Lower leg skin (tissue), 4 donors: ENCODE results near the gene SPPL2A. TPM values are rescaled to one million over a fixed set of nuclear protein-coding genes. Genes with fewer than 3 reads are reported as not detected.
"Not testable (repeated sequence)": the region's sequence is repeated elsewhere in the genome, so short reads cannot be mapped to it uniquely, and the experiment has no call there.

Source experiments
- DNase-seq, 2 donors: peaks; one replicate each; pipeline ENCODE4 v3.0.0-alpha.2; 2019; ENCODE audit warnings: low spot score in 2 of 2
- H3K4me3 ChIP-seq: fragments of 200-600 bp; sonication (generic); 2 replicates; pipeline ENCODE4 v1.5.1; 2017; ENCODE audit warnings: mild to moderate bottlenecking, low read depth; ENCODE audit not compliant: poor library complexity, severe bottlenecking
- POLR2A ChIP-seq, 2 donors: fragments of 450-650 bp; IDR thresholded peaks; one replicate each; pipeline ENCODE4 v1.6.1; 2016 to 2017; ENCODE audit warnings: antibody characterized with exemption in 2 of 2, mild to moderate bottlenecking in 1 of 2, moderate library complexity in 1 of 2
- WGBS, 2 donors: methylation state at CpG; one replicate each; pipeline ENCODE4 v1.1.5; 2018; 5-methylcytosine and 5-hydroxymethylcytosine counted together
- intact Hi-C: fragments of 100-400 bp; cut with DNase I; formaldehyde crosslinking; loops from one replicate; pipeline ENCODE4 v1.15.0; 2023; ENCODE audit warnings: low total_unique reads
- total RNA-seq, 4 donors: library from RNA; depleted of rRNA; stranded (reverse); fragments of >200 nt; gene quantifications; one replicate each; pipeline ENCODE4 v1.1.0, GENCODE V29; 2016
- TF ChIP-seq, protein P1 (sequence below), 3 donors: fragments of 450-650 bp; IDR thresholded peaks; one replicate each; pipeline ENCODE4 v1.5.1; 2016; ENCODE audit warnings: antibody characterized with exemption in 3 of 3, mild to moderate bottlenecking in 3 of 3, moderate library complexity in 2 of 3

The SPPL2A gene
- total RNA-seq, 4 donors from 2014 or later: 116 to 404 (median 151) TPM

DNA sequence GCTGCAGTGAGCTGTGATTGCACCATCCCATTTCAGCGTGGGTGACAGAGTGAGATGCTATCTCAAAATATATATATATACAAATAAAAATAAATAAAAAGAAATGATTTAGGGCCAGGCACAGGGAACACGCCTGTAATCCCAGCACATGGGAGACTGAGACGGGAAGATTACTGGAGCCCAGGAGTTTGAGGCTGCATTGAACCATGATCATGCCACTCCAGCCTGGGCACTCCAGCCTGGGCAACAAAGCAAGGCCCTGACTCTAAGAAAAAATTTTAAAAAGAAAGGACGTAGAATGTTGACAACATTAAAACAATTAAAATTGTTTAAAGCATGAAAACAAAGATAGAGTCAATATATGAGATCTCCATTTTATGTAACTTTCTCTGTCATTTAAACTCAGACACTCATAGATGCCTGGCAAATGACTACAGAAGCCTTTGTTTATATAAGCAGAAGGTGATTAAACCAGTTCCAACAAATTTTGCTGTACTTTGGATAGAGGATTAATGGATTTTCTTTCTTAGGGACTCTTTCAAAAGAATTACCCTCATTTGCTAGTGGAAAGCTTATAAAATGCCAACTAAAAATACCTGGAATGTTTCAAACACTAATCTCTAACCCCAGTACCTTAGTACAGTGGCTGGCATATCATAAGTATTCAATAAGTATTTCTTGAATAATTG lies 68.3 kb downstream of the SPPL2A start:
- no peak for TF ChIP-seq POLR2A (IDR thresholded peaks at IDR 0.05)
- TF ChIP-seq, protein P1, sequence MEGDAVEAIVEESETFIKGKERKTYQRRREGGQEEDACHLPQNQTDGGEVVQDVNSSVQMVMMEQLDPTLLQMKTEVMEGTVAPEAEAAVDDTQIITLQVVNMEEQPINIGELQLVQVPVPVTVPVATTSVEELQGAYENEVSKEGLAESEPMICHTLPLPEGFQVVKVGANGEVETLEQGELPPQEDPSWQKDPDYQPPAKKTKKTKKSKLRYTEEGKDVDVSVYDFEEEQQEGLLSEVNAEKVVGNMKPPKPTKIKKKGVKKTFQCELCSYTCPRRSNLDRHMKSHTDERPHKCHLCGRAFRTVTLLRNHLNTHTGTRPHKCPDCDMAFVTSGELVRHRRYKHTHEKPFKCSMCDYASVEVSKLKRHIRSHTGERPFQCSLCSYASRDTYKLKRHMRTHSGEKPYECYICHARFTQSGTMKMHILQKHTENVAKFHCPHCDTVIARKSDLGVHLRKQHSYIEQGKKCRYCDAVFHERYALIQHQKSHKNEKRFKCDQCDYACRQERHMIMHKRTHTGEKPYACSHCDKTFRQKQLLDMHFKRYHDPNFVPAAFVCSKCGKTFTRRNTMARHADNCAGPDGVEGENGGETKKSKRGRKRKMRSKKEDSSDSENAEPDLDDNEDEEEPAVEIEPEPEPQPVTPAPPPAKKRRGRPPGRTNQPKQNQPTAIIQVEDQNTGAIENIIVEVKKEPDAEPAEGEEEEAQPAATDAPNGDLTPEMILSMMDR (IDR thresholded peaks at IDR 0.05): no peak
- H3K4me3 ChIP-seq: no peak overlapping the region
- intact Hi-C loops: no loop called here
- WGBS, 2 donors: 84 to 85% methylated on average over 4 of the region's 4 CpGs
- no peak for DNase-seq

DNA sequence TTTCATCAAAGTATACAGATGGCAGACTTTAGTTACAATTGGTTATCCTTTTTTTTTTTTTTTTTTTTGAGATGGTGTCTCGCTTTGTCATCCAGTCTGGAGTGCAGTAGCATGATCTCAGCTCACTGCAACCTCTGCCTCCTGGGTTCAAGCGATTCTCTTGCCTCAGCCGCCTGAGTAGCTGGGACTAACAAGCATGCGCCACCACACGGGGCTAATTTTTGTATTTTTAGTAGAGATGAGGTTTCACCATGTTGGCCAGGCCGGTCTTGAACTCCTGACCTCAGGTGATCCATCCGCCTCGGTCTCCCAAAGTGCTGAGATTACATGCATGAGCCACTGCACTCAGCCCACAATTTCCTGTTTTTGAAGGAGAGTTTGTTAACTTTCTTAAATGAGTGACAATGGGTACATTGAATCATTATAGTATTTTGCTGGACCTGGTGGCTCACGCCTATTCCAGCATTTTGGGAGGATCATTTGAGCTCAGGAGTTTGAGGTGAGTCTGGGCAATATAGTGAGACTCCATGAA lies 70.8 kb downstream of the SPPL2A start:
- 95 to 96% methylated on average over 9 of the region's 9 CpGs for WGBS, 2 donors
- H3K4me3 ChIP-seq, intact Hi-C loops, DNase-seq: not testable (repeated sequence)

DNA sequence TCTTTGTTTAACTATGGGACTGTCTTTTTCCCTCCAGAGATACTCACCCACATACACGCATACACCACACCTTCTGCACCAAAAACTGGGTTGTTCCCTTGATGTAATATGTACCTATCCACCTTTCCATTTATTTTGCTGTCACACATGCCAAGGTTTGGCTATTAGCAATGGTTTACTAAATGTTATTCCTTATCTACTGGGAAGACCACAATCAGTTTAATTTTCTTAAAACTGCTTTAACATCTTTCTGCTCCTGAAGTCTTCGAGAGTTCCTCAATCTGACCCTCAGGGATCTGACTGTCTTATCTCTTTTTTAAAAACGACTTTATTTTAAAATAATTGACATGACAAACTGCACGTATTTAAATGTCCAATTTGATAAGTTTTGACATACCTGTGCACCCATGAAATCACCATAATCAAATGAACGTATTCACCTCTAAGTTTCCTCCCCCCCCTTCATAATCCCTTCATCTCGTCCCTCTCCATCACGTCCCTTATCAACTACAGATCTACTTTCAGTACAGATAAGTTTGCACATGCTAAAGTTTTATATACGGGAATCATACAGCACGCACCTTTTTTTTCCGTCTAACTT lies 78.1 kb downstream of the SPPL2A start:
- 30 to 35% methylated on average over 10 of the region's 10 CpGs for WGBS, 2 donors
- no peak for DNase-seq
- no peak for TF ChIP-seq POLR2A (IDR thresholded peaks at IDR 0.05)
- TF ChIP-seq, protein P1 (IDR thresholded peaks at IDR 0.05): no peak
- no peak overlapping the region for H3K4me3 ChIP-seq
- intact Hi-C loops: no loop called here

DNA sequence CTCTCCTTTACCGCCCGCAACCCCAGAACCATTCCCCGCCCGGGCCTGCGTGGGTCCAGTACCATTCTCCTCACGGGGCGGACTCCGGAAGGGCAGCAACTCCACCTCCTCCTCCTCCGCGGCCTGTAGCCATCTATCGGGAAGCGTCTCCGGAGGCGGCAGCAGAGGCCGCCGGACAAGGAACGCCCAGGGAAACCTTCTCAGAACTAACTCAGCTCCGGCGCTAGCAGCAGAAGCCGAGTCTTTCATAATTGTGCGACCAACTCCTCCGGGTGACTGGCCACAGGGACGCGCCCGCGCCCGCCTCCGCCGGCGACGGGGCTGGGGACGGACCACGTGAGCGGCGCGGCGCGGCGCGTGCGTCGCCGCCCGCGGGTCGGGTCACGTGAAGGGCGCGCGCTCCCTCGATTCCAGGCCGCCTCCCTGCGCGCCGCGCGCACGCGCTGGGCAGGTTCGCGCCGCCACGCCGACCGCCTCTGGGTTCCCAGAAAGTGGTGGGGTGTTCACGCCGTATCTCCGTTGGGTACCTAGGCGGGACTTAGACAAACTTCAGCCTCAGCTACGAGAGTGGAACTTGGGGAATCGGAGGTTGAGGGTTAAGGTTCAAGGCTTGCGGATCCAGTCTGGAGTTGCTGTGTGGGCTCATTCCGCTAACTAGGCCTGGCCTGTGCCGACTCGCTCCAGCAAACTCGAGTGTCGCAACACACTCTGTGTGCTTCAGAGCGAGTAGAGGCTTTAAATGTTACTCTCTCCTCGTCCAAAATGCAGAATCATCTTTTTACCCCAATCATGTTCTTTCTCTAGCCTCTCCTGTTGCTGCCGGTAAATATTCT lies 78.8 kb downstream of the SPPL2A start, which contains the start of gene TRPM7:
Gene TRPM7, minus strand, starts transcription at position 329 of the 833 bp plus-strand sequence. Its CDS starts 264 bp downstream, at position 65.
- peak within 1 kb of the TSS; percentile 91 for H3K4me3 ChIP-seq
- DNase-seq: peak; percentile 82 to 97
- intact Hi-C loops: no loop called here
- WGBS, 2 donors: 0% methylated on average over 59 to 66 of the region's 80 CpGs
- peak in 1 of 2 donors; percentile 38 for TF ChIP-seq POLR2A (IDR thresholded peaks at IDR 0.05)
- TF ChIP-seq, protein P1 (IDR thresholded peaks at IDR 0.05): no peak

DNA sequence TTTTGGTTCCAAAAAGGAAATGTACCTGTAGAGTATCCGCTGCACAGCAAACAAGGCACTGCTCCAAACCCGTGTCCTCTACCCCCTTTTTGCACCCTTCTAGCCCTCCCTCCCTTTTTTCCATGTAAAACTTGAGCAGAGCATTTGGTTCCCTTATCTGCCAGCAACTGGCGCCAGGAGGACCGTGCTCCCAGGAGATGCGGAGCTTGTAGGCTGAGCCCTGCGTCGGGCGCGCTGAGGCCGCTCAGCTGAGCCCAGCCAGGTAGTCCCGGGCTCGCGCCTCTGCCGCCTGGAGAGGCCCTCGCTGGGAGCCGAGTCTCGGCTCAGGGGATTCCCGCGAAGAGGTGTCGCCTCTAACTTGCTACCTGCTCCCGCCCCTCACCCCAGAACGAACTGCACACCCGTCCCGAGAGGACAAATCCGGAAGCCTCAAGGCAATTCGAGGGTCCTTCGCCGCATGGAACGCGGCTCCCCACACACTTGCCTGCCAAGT lies 79.5 kb downstream of the SPPL2A start:
- peak overlapping the region; percentile 91 for H3K4me3 ChIP-seq
- intact Hi-C loops: no loop called here
- no peak for TF ChIP-seq POLR2A (IDR thresholded peaks at IDR 0.05)
- TF ChIP-seq, protein P1 (IDR thresholded peaks at IDR 0.05): no peak
- whole genome bisulfite sequencing, 2 donors: 1 to 2% methylated on average over 20 to 30 of the region's 30 CpGs
- DNase-seq: peak; percentile 39 to 89
